MM.1S (cell line): Measurements from ENCODE around the gene RAB3B.

ENCODE experiments used
- DNase-seq: peaks from one replicate; pipeline ENCODE4 v3.0.0-alpha.2; 2015
- H2AFZ ChIP-seq: fragments of 300-600 bp; sonication (generic); 2 replicates; pipeline ENCODE4 v1.6.0; 2016; ENCODE audit warnings: antibody characterized with exemption, low read length
- H3F3A ChIP-seq: fragments of 300-600 bp; sonication (generic); 2 replicates; pipeline ENCODE4 v1.6.1; 2016; ENCODE audit warnings: mild to moderate bottlenecking, antibody characterized with exemption, low read length, moderate library complexity, mixed read lengths; ENCODE audit not compliant: insufficient read depth
- H3K27ac ChIP-seq: fragments of 300-600 bp; sonication (generic); 2 replicates; pipeline ENCODE4 v1.5.1; 2016; ENCODE audit warnings: mild to moderate bottlenecking, low read length
- H3K27me3 ChIP-seq: fragments of 300-600 bp; sonication (generic); replicated peaks from 2 replicates; pipeline ENCODE4 v1.6.0; 2016; ENCODE audit warnings: low read length; ENCODE audit not compliant: insufficient read depth
- H3K36me3 ChIP-seq: fragments of 300-600 bp; sonication (generic); replicated peaks from 2 replicates; pipeline ENCODE4 v1.6.1; 2016; ENCODE audit warnings: mild to moderate bottlenecking, low read length, mixed read lengths; ENCODE audit not compliant: insufficient read depth
- H3K4me1 ChIP-seq: fragments of 300-600 bp; sonication (generic); 2 replicates; pipeline ENCODE4 v1.6.1; 2016; ENCODE audit warnings: low read length, mixed read lengths
- H3K4me2 ChIP-seq: fragments of 300-600 bp; sonication (generic); 2 replicates; pipeline ENCODE4 v1.6.0; 2016; ENCODE audit warnings: low read depth, low read length
- H3K4me3 ChIP-seq: fragments of 300-600 bp; sonication (generic); 2 replicates; pipeline ENCODE4 v1.5.1; 2016; ENCODE audit warnings: low read length, mixed read lengths
- H3K79me2 ChIP-seq: fragments of 300-600 bp; sonication (generic); 2 replicates; pipeline ENCODE4 v1.6.1; 2016; ENCODE audit warnings: mixed run types, low read length, mixed read lengths
- H3K9ac ChIP-seq: fragments of 300-600 bp; sonication (generic); 2 replicates; pipeline ENCODE4 v1.6.1; 2016; ENCODE audit warnings: low read length, mixed read lengths
- H3K9me2 ChIP-seq: fragments of 300-600 bp; sonication (generic); replicated peaks from 2 replicates; pipeline ENCODE4 v1.6.1; 2016; ENCODE audit warnings: mild to moderate bottlenecking, low read length, mixed read lengths; ENCODE audit not compliant: insufficient read depth
- H3K9me3 ChIP-seq: fragments of 300-600 bp; sonication (generic); replicated peaks from 2 replicates; pipeline ENCODE4 v1.6.1; 2016; ENCODE audit warnings: mild to moderate bottlenecking, low read length, mixed read lengths; ENCODE audit not compliant: insufficient read depth
- H4K20me1 ChIP-seq: fragments of 300-600 bp; sonication (generic); 2 replicates; pipeline ENCODE4 v1.6.1; 2016; ENCODE audit warnings: mild to moderate bottlenecking, low read length, moderate library complexity, mixed read lengths; ENCODE audit not compliant: insufficient read depth
- CTCF ChIP-seq: fragments of 300-600 bp; sonication (generic); IDR thresholded peaks from 2 replicates; pipeline ENCODE4 v1.5.1; 2016; ENCODE audit warnings: antibody characterized with exemption, low read length, mixed read lengths
- EZH2 ChIP-seq: fragments of 300-600 bp; sonication (generic); optimal IDR thresholded peaks from 2 replicates; pipeline ENCODE3; 2017; ENCODE audit warnings: low read depth, mild to moderate bottlenecking, antibody characterized with exemption, low read length, mixed read lengths
- EZH2phosphoT487 ChIP-seq: fragments of 300-600 bp; sonication (generic); IDR thresholded peaks from 2 replicates; pipeline ENCODE4 v1.6.1; 2018; ENCODE audit warnings: antibody characterized with exemption, low read length

Gene RAB3B

GRCh38 chr1:51978099-51978498 lies 12.4 kb downstream of the RAB3B start:
- H4K20me1 ChIP-seq, result no peaks in the 10 kb centered on the region
- no peaks in the 10 kb centered on the region for H3K9me2 ChIP-seq
- no peak overlapping the region for H3K4me3 ChIP-seq
- H3K4me1 ChIP-seq, result peaks cover 2% of the 10 kb centered on the region; the same call in 1 of the 2 replicates
- H3K79me2 ChIP-seq, result no peaks in the 10 kb centered on the region
- H3K9ac ChIP-seq, result no peak overlapping the region
- DNase-seq, result no peak
- no peak overlapping the region for H3K27ac ChIP-seq
- no peaks in the 10 kb centered on the region for H3F3A ChIP-seq
- no peaks in the 10 kb centered on the region for H3K27me3 ChIP-seq
- no peaks in the 10 kb centered on the region; the same call in 1 of the 2 replicates for H3K36me3 ChIP-seq
- no peak for TF ChIP-seq EZH2
- TF ChIP-seq EZH2phosphoT487, result no peak
- TF ChIP-seq CTCF, result no peak
- no peak overlapping the region for H3K4me2 ChIP-seq
- H3K9me3 ChIP-seq, result no peaks in the 10 kb centered on the region
- no peak overlapping the region for H2AFZ ChIP-seq

DNA sequence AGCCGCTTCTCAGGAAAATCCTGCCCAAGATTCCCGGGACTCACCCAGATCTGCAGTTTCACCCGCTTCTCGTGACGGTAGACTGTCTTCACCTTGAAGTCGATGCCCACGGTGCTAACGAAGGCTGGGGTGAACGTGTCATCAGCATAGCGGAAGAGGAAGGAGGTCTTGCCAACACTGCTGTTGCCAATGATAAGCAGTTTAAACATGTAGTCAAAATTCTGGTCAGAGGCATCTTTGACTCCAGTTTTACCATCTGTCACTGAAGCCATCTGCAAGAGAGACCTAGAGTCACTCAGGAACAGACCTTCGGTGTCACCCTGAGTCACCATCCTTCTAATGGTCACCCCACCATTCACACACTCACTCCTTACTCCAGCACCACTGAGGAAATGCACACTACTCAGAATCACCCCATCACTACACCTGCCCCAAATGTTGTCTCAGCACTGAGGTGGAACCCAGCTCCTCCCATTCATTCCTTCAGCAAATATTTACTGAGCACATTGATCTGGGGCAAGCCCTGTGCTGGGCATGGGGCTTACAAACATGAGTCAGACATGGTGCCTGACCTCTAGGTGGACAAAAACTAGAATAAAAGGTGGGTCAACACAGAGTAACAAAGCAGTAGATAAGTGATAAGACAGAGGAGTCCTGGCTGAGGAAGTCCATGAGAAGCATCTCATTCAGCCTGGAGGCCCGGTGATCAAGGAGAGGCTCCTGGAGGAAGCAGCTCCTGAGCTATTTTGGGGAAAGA lies 13.5 kb downstream of the RAB3B start:
- no peak overlapping the region for H3K9ac ChIP-seq
- H3K79me2 ChIP-seq, result no peaks in the 10 kb centered on the region
- H3K9me3 ChIP-seq, result no peaks in the 10 kb centered on the region
- TF ChIP-seq EZH2 (no peak), CTCF (no peak), EZH2phosphoT487 (no peak)
- H3K36me3 ChIP-seq, result no peaks in the 10 kb centered on the region; the same call in 1 of the 2 replicates
- H3K27me3 ChIP-seq, result no peaks in the 10 kb centered on the region
- H3K4me3 ChIP-seq, result no peak overlapping the region
- no peak overlapping the region for H3K4me2 ChIP-seq
- H3K9me2 ChIP-seq, result no peaks in the 10 kb centered on the region
- H3K27ac ChIP-seq, result no peak overlapping the region
- H4K20me1 ChIP-seq, result no peaks in the 10 kb centered on the region
- H2AFZ ChIP-seq, result no peak overlapping the region
- H3K4me1 ChIP-seq, result peaks cover 2% of the 10 kb centered on the region; the same call in 1 of the 2 replicates
- no peaks in the 10 kb centered on the region for H3F3A ChIP-seq
- no peak for DNase-seq

DNA sequence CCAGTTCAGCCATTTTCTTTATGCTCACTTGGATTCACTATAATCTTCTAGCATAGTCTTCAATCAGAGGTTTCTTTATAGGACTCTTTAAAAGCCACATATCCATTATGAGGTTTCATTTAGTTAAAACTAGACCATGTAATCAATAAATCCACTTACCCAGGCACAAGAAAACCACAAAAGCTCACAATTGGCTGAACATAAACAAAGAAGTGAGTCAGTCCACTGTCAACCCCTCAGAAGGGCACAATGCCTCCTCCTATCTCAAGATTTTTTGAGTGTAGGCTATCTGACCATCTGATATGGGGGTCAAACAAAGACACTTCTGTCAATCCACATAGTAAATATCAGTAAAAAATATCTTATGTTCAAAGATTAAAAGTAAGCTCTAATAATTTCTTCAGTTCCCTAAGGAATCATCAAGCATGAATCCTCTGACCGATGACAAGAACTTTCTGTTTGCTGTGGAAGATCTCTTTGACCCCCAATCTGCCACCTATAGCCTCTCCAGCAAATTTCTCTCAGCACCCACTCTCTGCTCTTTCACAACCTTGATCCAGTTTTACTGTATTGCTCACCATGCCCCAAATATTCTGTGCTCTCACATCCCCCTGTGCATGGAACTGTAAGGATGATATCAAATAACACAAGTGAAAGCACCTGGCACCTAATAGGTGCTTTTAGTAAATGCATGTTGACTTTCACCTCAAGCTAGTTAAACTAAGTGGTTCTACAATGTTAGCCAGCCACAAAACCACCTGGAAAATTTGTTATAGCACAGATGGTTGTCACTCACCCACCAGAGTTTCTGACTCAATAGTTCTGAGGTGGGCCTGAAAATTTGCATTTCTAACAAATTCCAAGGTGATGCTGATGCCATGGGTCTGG lies 16.7 kb downstream of the RAB3B start:
- Histone ChIP-seq H3K9me2 (no peaks in the 10 kb centered on the region), H2AFZ (no peak overlapping the region), H3K36me3 (no peaks in the 10 kb centered on the region; the same call in 1 of the 2 replicates), H3K79me2 (no peaks in the 10 kb centered on the region), H3K27me3 (no peaks in the 10 kb centered on the region), H3K4me3 (no peak overlapping the region), H3F3A (no peaks in the 10 kb centered on the region), H3K4me2 (no peak overlapping the region), H4K20me1 (no peaks in the 10 kb centered on the region), H3K9ac (no peak overlapping the region), H3K9me3 (no peaks in the 10 kb centered on the region), H3K27ac (no peak overlapping the region), H3K4me1 (peaks cover 2% of the 10 kb centered on the region; the same call in 1 of the 2 replicates)
- TF ChIP-seq EZH2phosphoT487 (no peak), CTCF (no peak)
- DNase-seq, result no peak
